Measurements from ENCODE around the gene FRK.

Gene FRK

GRCh38 chr6:116033687-116034303 lies 26.9 kb downstream of the FRK start:
- DNase-seq (ENCODE audit: low read depth) = no peak

- DNase-seq (ENCODE audit: low read depth) = no peak
Measured at GRCh38 chr6:116030770-116031169, 29.9 kb downstream of the FRK start.

- no peak for DNase-seq (ENCODE audit: low read depth)
Measured at GRCh38 chr6:116029535-116029934, 31.2 kb downstream of the FRK start.

DNA sequence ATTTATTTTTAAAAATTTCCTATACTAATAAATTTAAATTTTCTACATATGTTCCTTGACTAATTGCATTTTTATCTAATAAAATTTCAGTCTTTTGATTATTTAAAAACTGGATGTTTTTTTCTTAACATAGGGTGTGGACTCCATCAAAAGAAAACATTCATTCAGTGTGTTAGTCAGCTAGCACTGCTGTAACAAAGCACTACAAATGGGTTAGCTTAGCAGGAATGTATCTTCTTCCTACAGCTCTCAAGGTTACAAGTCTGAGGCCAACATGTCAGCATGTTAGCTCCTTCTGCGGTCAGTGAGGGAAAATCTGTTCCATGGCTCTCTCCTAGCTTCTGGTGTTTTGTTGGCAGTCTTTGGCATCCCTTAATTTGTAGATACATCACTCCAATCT lies 32.5 kb downstream of the FRK start:
- DNase-seq (ENCODE audit: low read depth) = no peak

DNA sequence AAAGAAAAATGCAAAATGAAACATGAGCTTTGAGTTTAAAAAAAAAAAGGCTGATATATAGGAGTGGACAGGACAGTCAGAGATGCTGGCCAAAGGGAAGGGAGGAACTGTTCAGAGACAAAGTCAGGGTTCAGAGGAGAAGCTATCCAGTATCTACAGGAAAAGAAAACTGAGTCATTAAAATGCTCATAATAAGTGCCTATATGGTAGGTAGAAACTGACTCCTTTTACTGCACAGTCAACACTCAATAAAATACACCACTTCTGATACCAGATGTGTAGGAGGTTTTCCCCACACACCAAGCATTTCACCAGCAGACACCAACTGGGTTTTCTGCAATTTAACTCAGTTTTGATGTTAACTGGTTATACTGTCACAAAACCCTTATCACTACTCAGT lies 32.9 kb downstream of the FRK start:
- no peak for DNase-seq (ENCODE audit: low read depth)

DNA sequence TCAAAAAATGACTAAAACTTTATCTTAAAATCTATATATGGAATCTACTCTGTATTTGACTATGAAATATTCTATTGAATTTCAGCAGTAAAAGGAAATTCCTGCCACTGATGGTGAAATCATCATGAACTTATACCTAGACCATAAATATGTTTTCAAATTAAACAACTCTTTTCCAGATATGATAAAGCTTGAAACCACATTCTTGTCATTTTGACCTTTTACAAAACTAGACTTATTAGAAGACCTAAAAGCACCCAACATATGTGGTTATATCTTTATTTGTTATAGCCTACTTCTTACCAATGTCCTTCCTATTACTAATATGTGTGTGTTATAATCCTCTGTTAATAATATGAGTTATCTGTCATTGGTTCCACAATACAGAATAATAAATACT lies 35.3 kb downstream of the FRK start:
- DNase-seq (ENCODE audit: low read depth) = no peak

DNA sequence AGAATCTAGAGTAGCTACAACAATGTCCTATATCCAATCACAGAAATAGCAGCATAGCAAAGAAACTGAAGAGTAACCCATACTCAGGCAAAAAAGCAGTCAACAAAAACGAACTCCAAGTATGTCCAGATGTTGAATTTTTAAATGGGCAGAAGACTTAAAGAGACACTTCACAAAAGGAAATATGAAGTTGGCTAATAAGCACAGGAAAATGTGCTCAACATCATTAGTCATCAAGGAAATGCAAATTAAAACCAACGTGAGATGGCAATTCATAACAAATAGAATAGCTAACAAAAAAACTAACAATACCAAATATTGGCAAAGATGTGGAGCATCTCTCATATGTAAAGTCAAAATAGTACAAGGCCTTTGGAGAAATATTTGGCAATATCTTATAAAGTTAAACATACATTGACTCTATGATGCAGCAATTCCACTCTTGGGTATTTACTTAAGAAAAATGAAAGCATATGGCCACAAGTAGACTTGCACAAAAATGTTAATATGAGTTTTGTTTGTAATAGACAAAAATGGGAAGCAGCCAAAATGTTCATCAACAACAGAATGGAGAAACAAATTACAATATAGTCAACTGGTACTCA lies 37.7 kb downstream of the FRK start:
- no peak for DNase-seq (ENCODE audit: low read depth)

- DNase-seq (ENCODE audit: low read depth) = no peak
Measured at GRCh38 chr6:116020738-116021137, 40.0 kb downstream of the FRK start.

DNA sequence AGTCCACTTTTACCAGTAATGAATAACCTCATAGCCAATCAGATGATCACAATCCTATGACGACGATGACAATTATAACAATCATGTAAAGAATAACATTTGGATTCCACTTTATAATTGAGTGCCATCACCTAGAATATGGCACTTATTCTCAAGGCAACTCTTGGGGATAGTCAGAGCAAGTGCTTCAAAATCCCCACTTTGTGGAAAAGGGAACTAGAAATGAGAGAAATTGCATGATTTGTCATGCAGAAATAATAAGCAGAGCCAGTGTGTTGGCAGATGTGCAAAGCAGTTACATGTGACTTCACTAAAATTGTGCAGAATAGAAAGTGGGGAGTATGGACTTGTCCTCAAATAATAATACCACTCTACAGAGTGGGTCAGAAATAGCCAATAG lies 41.3 kb downstream of the FRK start:
- DNase-seq (ENCODE audit: low read depth) = no peak

- DNase-seq (ENCODE audit: low read depth) = no peak
Measured at GRCh38 chr6:116018976-116019375, 41.7 kb downstream of the FRK start.

DNA sequence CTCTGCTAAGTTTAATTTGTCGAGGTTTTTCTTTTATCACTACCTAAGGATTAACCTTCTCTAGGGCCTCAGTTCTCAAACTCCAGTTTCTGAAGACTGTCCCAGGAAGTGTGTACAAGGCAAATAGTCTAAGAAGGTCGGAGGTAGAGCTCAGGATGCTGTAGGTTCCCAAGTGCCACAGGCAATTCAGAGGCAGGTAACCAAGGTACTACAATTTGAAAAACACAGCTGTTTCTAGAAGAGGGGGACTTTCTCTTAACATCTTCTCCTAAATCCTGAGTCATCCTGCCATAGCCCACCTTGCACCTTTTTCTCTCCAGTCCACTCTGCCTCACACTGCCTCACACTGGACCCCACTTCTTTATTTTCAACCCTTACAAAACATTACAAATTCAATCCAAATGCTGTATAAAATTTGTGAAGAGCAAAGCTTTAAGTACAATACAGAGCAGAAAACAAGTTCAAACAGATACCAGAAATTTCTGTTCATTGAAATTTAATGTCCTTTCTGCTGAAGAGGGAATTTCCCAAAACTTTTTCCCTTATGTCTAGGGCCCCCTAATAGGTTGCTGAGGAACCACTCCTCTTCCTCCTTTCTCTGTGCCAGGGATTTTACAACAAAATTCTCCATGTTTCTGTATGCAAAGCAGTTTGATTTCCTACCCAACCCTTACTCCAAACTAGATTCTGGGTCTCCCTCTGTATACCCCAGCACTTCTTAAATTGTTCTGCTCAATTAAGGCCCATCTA lies 43.0 kb downstream of the FRK start:
- DNase-seq (ENCODE audit: low read depth) = no peak

DNA sequence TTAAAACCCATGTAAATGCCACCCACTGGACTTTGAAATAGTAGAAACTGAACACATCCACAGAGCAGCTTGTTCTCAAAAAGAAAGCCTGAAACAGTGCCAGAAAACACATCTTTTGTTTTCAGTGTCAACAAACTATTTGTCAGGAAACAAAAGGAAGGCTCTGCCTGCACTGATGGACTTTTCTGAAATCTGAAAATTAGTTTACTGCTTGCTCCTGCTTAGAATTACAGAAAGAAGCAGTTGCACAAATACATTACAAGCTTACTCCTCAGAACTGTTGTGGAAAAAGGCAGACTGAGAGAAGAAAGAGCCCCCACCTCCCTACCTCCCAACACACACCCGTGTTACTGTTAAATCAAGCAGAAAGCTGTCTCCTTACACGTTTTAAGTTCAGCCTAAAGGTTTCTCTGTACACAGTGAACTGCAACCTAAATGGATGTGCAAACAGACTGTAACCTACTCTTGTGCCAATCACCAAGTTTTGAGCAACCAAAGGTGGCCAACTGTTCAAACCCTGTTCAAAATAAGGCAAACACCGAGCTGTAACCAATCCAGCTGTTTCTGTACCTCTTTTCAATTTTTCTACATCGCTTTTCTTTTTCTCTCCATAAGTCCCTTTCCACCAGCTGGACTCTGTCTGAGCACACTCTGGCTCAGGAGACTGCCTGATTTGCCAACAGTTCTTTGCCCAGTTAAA lies 43.7 kb downstream of the FRK start:
- DNase-seq (ENCODE audit: low read depth) = no peak

DNA sequence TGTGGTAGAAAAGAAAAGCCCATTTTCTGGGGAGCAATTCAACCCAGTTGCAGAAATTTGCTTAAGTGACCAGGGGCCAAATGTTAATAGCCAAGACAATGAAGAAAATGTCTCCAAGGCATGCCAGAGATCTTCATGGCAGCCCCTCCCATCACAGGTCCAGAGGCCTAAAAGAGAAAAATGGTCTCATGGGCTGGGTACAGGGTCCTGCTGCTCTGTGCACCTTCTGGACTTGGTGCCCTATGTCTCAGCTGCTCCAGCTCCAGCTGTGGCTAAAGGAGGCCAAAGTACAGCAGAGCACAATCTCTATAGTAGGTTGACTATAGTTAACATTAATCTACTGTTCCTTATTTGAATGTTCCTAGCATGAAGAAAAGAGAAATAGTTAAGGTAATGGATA lies 44.7 kb downstream of the FRK start:
- no peak for DNase-seq (ENCODE audit: low read depth)

- DNase-seq (ENCODE audit: low read depth) = no peak
Measured at GRCh38 chr6:116015561-116015960, 45.1 kb downstream of the FRK start.

DNA sequence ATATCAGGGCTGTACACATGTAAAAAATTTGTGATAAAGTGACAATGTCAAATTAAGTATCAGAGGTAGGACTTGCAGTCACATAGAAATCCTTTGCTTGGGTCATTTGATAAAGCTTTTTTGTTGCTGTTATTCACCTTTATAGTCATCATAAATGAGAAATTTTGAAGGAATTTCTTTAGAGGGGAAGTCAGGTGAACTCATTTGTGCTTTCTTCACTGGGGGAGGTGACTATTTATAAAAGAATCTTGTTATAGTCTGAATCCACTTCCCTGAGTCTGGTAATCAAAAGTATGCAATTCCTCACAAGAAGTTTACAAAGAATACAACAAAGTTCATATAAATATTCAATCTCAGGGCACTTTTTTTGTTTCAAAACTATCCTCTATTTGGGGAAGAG lies 47.7 kb downstream of the FRK start:
- no peak for DNase-seq (ENCODE audit: low read depth)

- no peak for DNase-seq (ENCODE audit: low read depth)
Measured at GRCh38 chr6:116012471-116012949, 48.2 kb downstream of the FRK start.

DNA sequence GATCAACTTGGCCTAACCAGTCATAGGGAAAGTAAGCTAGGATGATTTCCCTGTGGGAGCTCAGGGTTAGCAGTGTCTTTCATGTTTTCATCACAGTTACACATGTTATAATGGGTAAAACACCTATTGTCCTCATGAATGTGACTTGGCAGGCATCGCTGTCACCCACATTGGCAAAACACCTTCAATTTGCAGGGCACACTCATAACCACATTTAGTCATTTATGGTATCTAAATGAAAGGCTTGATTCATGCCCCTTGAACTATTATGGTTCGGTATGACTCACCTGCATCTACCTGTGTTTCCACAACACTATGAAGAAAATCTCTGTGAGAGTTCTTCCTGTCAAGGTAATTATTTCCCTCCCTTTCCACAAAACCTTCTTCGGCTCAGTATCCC lies 49.2 kb downstream of the FRK start:
- peak; percentile 2 for DNase-seq (ENCODE audit: low read depth)

- no peak for DNase-seq (ENCODE audit: low read depth)
Measured at GRCh38 chr6:116010790-116011401, 49.8 kb downstream of the FRK start.

- DNase-seq (ENCODE audit: low read depth) = no peak
Measured at GRCh38 chr6:116010386-116010785, 50.3 kb downstream of the FRK start.

GRCh38 chr6:116008470-116009243 lies 52.0 kb downstream of the FRK start:
- no peak for DNase-seq (ENCODE audit: low read depth)
